IgD-negative memory B cell (primary cell): ENCODE results near the gene SMOC2. TPM values are rescaled to one million over a fixed set of nuclear protein-coding genes. Genes with fewer than 3 reads are reported as not detected.
A peak's percentile ranks its signal among the peaks of the same experiment; 100 is the strongest.
"Not testable (repeated sequence)": the region's sequence is repeated elsewhere in the genome, so short reads cannot be mapped to it uniquely, and the experiment has no call there.

Source experiments
- H3K27ac Mint-ChIP-seq, 3 donors: one replicate each; pipeline ENCODE4 v1.8.0; 2020 to 2022; ENCODE audit warnings: mild to moderate bottlenecking in 3 of 3, mixed read lengths in 3 of 3, moderate library complexity in 1 of 3
- H3K27me3 Mint-ChIP-seq: one replicate; pipeline ENCODE4 v1.8.0; 2021; ENCODE audit warnings: mixed read lengths
- H3K36me3 Mint-ChIP-seq: one replicate; pipeline ENCODE4 v1.8.0; 2020; ENCODE audit warnings: mild to moderate bottlenecking, mixed read lengths
- H3K4me1 Mint-ChIP-seq, 3 donors: one replicate each; pipeline ENCODE4 v1.8.0; 2020 to 2022; ENCODE audit warnings: mixed read lengths in 3 of 3, mild to moderate bottlenecking in 1 of 3
- H3K4me3 Mint-ChIP-seq, 4 donors: one replicate each; pipeline ENCODE4 v1.8.0; 2020 to 2022; ENCODE audit warnings: mild to moderate bottlenecking in 4 of 4, mixed read lengths in 4 of 4, moderate library complexity in 3 of 4
- H3K9me3 Mint-ChIP-seq, 3 donors: one replicate each; pipeline ENCODE4 v1.8.0; 2020 to 2021; ENCODE audit warnings: mixed read lengths in 3 of 3, mild to moderate bottlenecking in 1 of 3
- polyA plus RNA-seq: library from polyadenylated mRNA; unstranded; fragments of 300-500 nt; fragmentation: Illumina TruSeq; gene quantifications from one replicate; pipeline ENCODE4 v1.2.3, GENCODE V29; 2021

Gene SMOC2
- polyA plus RNA-seq, 1 donor from 2014 or later = not detected

- H3K9me3 Mint-ChIP-seq = peaks cover 0 to 6% (median 0%) of the 10 kb centered on the region in 3 donors
- H3K4me3 Mint-ChIP-seq = no peak overlapping the region
Observed at GRCh38 chr6:168600381-168600780, 159.4 kb downstream of the SMOC2 start.

GRCh38 chr6:168601111-168601510 is 160.1 kb downstream of the SMOC2 start:
- no peaks in the 10 kb centered on the region for H3K27me3 Mint-ChIP-seq
- H3K9me3 Mint-ChIP-seq = peaks cover 0 to 6% (median 0%) of the 10 kb centered on the region in 3 donors
- H3K36me3 Mint-ChIP-seq = no peaks in the 10 kb centered on the region
- H3K4me3 Mint-ChIP-seq = no peak overlapping the region
- H3K4me1 Mint-ChIP-seq = no peaks in the 10 kb centered on the region
- no peak overlapping the region for H3K27ac Mint-ChIP-seq

More at GRCh38 chr6:168600381-168600780, 159.4 kb downstream of the SMOC2 start:
- Mint-ChIP-seq H3K4me1 (no peaks in the 10 kb centered on the region), H3K27me3 (no peaks in the 10 kb centered on the region), H3K36me3 (no peaks in the 10 kb centered on the region), H3K27ac (no peak overlapping the region)

- Mint-ChIP-seq H3K27me3 (no peaks in the 10 kb centered on the region), H3K36me3 (no peaks in the 10 kb centered on the region), H3K4me3 (no peak overlapping the region), H3K27ac (no peak overlapping the region), H3K9me3 (peaks cover 0 to 6% (median 0%) of the 10 kb centered on the region in 3 donors), H3K4me1 (no peaks in the 10 kb centered on the region)
Observed at GRCh38 chr6:168601546-168601945, 160.6 kb downstream of the SMOC2 start.

DNA sequence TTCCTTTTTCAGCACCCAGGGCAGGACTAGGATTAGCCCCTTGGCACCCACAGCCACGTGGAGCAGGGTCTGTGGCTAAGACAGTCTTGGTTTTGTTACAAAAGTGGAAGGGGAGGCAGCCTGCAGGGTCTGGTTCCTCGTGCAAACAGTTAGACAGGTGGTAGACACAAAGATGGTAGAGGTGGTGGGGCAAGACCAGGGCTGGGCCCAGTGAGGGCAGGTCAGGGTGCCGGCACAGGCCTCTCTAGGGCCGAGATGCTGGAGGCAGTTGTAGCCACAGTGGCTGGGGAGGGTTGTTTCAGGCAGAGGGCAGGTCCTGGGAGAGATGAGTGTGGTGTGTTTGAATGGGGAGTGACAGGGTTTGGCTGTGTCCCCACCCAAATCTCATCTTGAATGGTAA is 161.6 kb downstream of the SMOC2 start:
- H3K27ac Mint-ChIP-seq = no peak overlapping the region
- H3K9me3 Mint-ChIP-seq = peaks cover 0 to 6% (median 0%) of the 10 kb centered on the region in 3 donors
- H3K4me1 Mint-ChIP-seq = no peaks in the 10 kb centered on the region
- no peaks in the 10 kb centered on the region for H3K36me3 Mint-ChIP-seq
- H3K27me3 Mint-ChIP-seq = no peaks in the 10 kb centered on the region
- no peak overlapping the region for H3K4me3 Mint-ChIP-seq

- no peaks in the 10 kb centered on the region for H3K27me3 Mint-ChIP-seq
- H3K27ac Mint-ChIP-seq = peak overlapping the region in 1 of 3 donors; percentile 17
- no peaks in the 10 kb centered on the region for H3K4me1 Mint-ChIP-seq
- H3K36me3 Mint-ChIP-seq = no peaks in the 10 kb centered on the region
- no peak overlapping the region for H3K4me3 Mint-ChIP-seq
- H3K9me3 Mint-ChIP-seq = peaks cover 0 to 6% (median 0%) of the 10 kb centered on the region in 3 donors
Observed at GRCh38 chr6:168603234-168603633, 162.2 kb downstream of the SMOC2 start.

- H3K4me1 Mint-ChIP-seq = no peaks in the 10 kb centered on the region
- H3K9me3 Mint-ChIP-seq = peaks cover 0 to 6% (median 0%) of the 10 kb centered on the region in 3 donors
- no peak overlapping the region for H3K27ac Mint-ChIP-seq
- no peak overlapping the region for H3K4me3 Mint-ChIP-seq
- no peaks in the 10 kb centered on the region for H3K36me3 Mint-ChIP-seq
- no peaks in the 10 kb centered on the region for H3K27me3 Mint-ChIP-seq
Observed at GRCh38 chr6:168605964-168606363, 165.0 kb downstream of the SMOC2 start.

- Mint-ChIP-seq H3K4me1 (no peaks in the 10 kb centered on the region), H3K27ac (no peak overlapping the region), H3K4me3 (no peak overlapping the region), H3K27me3 (no peaks in the 10 kb centered on the region), H3K9me3 (peaks cover 0 to 6% (median 0%) of the 10 kb centered on the region in 3 donors), H3K36me3 (no peaks in the 10 kb centered on the region)
Observed at GRCh38 chr6:168606722-168607121, 165.7 kb downstream of the SMOC2 start.

DNA sequence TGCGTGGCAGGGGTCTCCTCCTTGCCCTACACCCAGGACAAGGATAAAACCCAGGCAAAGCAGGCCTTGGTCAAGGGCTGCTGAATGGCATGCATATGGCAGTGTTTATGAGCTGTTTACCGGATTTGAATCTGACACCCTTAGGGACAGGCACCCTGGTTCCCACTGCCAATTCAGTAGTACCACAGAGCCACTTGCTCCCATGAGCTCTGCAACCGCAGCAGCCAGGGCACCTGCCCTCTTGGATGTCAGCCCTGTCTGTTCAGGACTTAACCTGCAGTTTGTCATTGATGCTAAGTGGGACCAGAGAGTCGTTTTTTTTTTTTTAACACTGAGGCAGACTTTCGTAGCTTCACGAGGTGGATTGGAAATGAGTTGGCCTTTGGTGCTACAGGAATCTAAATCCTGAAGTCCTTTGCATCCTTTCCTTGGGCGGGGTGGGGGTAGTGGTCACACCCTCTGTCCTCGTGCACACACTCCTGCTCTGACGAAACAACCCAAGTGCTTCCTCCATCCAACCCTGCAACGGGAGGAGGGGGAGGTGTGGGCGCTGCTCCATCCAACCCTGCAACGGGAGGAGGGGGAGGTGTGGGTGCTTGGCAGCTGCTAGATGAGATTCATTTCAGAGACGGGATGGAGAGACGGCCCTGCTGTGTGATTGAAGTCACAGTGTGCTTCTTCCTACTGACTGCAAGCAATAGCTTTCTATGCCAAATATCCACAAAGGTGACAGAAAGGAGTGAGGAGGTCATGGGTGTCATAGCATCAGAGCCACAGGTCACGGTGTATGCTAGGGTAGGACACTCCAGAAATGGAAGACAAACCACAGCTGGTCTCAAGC is 166.5 kb downstream of the SMOC2 start:
- Mint-ChIP-seq H3K27me3 (no peaks in the 10 kb centered on the region), H3K4me3 (no peak overlapping the region), H3K27ac (peak overlapping the region in 1 of 3 donors; percentile 59), H3K36me3 (no peaks in the 10 kb centered on the region), H3K9me3 (peaks cover 0 to 6% (median 0%) of the 10 kb centered on the region in 3 donors), H3K4me1 (no peaks in the 10 kb centered on the region)

GRCh38 chr6:168608113-168608400 is 167.1 kb downstream of the SMOC2 start:
- H3K36me3 Mint-ChIP-seq = no peaks in the 10 kb centered on the region
- no peak overlapping the region for H3K4me3 Mint-ChIP-seq
- H3K9me3 Mint-ChIP-seq = peaks cover 0 to 6% (median 0%) of the 10 kb centered on the region in 3 donors
- H3K4me1 Mint-ChIP-seq = no peaks in the 10 kb centered on the region
- H3K27me3 Mint-ChIP-seq = no peaks in the 10 kb centered on the region
- peak overlapping the region in 1 of 3 donors; percentile 59 for H3K27ac Mint-ChIP-seq

- H3K9me3 Mint-ChIP-seq = peaks cover 0 to 4% (median 0%) of the 10 kb centered on the region in 3 donors
- H3K36me3 Mint-ChIP-seq = no peaks in the 10 kb centered on the region
- H3K4me3 Mint-ChIP-seq = no peak overlapping the region
- no peaks in the 10 kb centered on the region for H3K27me3 Mint-ChIP-seq
- H3K27ac Mint-ChIP-seq = no peak overlapping the region
- H3K4me1 Mint-ChIP-seq = no peaks in the 10 kb centered on the region
Observed at GRCh38 chr6:168609026-168609685, 168.2 kb downstream of the SMOC2 start.

DNA sequence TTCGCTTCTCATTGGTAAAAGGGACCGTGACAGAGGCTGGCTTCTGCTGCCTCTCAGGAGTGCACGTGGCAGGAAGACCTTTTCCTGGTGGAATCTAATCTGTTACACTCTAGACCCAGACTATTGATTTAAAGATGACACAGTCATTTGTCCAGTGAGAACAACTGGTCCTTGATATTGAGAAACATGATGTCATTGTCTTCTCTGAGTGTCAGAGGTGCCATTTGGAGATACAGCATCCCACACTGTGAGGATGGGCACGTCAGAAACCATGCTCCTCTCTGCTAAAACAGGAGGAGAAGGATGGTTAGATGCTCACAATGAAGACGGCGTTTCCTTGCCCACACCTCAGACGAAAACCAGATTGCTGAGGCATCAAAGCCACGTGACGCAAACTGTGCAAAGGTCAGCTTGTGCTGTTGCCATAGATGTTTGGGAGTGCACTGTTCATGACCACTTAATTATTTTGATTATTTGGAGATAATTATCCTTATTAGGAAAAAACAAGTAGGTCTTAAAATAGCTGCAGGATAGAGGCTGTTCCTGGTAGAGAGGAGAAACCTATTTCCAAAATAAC is 169.0 kb downstream of the SMOC2 start:
- Mint-ChIP-seq H3K4me1 (no peaks in the 10 kb centered on the region), H3K9me3 (no peaks in the 10 kb centered on the region), H3K4me3 (no peak overlapping the region), H3K27ac (no peak overlapping the region), H3K36me3 (no peaks in the 10 kb centered on the region), H3K27me3 (no peaks in the 10 kb centered on the region)

GRCh38 chr6:168610966-168611365 is 170.0 kb downstream of the SMOC2 start:
- H3K27me3 Mint-ChIP-seq, H3K27ac Mint-ChIP-seq, H3K4me1 Mint-ChIP-seq, H3K4me3 Mint-ChIP-seq, H3K9me3 Mint-ChIP-seq, H3K36me3 Mint-ChIP-seq: not testable (repeated sequence)

- no peaks in the 10 kb centered on the region for H3K4me1 Mint-ChIP-seq
- peaks cover 0 to 5% (median 0%) of the 10 kb centered on the region in 3 donors for H3K9me3 Mint-ChIP-seq
- H3K4me3 Mint-ChIP-seq = no peak overlapping the region
- no peaks in the 10 kb centered on the region for H3K27me3 Mint-ChIP-seq
- H3K27ac Mint-ChIP-seq = no peak overlapping the region
- no peaks in the 10 kb centered on the region for H3K36me3 Mint-ChIP-seq
Observed at GRCh38 chr6:168611691-168612090, 170.7 kb downstream of the SMOC2 start.

DNA sequence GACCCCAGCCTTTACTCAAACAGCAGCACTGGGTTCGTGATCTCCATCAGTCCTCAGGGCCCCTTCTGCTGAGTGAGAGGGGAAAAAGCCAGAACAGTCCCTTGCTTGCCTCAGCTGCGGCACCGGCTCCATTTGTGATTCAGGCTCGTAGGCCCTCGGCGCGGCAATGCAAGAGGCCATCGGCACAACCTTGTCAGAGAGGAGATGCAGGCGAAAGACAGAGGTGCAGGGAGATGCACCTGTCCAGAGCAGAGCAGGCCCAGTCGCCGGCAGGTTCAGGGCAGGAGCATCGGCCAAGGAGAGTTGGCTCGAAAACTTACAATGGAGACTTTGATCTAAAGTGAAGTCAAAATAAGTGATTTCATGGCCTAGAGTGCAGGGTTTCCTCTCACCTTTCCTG is 171.6 kb downstream of the SMOC2 start:
- no peaks in the 10 kb centered on the region for H3K36me3 Mint-ChIP-seq
- H3K27me3 Mint-ChIP-seq = no peaks in the 10 kb centered on the region
- no peak overlapping the region for H3K27ac Mint-ChIP-seq
- H3K4me1 Mint-ChIP-seq = no peaks in the 10 kb centered on the region
- H3K4me3 Mint-ChIP-seq = no peak overlapping the region
- peaks cover 0 to 8% (median 0%) of the 10 kb centered on the region in 3 donors for H3K9me3 Mint-ChIP-seq

DNA sequence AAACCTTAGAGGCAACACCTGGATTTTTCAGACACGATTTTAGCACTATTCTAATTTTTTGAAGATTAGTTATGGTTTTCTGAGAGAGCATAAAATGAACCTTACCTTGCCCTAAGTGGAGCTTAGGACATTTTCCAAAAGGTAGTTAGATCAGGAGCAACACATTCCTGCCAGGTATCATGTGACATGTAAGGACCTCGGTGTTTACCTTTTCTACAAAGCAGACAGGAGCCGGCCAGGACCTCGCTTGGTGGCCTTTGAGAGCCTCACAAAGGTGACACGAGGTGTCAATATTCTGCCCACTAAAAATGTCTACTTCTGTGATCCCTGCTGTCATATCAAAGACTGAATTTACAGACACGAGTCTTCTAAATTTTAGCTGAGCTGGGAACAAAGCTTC is 174.9 kb downstream of the SMOC2 start:
- Mint-ChIP-seq H3K27me3 (no peaks in the 10 kb centered on the region), H3K27ac (no peak overlapping the region), H3K36me3 (no peaks in the 10 kb centered on the region), H3K4me1 (peaks cover 0 to 2% (median 0%) of the 10 kb centered on the region in 3 donors), H3K4me3 (no peak overlapping the region), H3K9me3 (peaks cover 0 to 8% (median 4%) of the 10 kb centered on the region in 3 donors)
